Stimulated activated CD8-positive, alpha-beta memory T cell treated with anti-CD3 and anti-CD28 coated beads, Interleukin-7, amount 100 ng/mL, for 24 hours (primary cell): Measurements from ENCODE around the gene SAMMSON.

Source experiments
- DNase-seq: peaks from one replicate; pipeline ENCODE4 v3.0.0-alpha.2; 2020; ENCODE audit warnings: low read depth

SAMMSON gene

DNA sequence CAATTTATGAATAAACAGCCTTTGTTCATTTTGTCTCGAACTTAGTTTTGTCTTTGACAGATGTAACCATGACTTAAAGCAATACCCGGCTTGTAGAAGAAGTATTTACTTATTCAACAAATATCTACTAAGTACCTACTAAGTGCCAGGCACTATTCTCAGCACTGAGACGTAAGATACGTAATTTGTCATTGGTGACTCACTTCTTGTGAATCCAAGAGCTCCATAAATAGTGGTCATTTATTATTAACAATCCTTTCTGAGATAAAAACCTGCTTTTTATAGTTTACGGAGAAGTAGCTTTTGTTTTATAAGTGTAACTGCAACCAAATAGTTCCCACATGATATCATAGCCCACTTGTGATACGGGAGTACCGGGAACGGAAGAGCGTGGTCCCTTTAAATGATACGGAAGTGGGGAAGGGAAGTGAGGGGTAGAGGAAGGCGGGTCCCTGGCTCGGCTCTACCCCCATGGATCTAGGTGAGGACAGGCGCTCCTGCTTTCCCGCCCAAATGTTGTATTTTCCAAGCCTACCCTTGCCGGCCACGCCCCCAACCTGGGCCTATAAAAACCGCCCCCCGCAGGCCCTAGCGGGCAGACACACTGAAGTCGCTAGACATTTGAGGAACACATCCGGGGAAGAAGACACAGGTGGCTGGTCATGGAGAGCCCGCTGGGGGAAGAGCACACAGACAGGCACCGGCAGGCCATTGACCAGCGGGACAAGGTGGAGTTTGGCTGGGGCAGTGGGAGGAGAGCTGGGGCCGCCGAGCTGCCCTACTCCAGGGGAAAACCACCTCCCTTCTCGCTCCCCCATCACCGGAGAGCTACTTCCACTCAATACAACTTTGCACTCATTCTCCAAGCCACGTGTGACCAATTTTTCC, at the start of gene SAMMSON:
SAMMSON (plus strand) TSS at position 594 of the 888 bp plus-strand sequence.
- DNase-seq = no peak

DNA sequence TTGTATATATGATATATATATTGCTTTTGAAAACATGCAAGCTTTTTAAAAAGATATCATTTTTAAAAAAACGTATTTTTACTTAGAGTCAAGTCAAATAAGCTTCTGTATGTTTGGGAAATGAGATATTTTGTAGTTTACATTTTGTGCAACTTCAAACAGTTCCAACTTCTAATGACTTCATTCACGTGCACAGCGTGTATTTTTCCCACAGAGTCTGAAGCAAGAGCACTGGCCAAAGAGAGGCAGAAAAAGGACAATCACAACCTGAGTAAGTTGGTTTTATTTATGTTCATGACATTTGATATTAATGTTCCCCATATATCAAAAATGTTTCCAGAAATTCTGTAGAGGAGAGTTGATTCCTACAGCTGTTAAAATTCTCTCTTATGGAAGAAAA, 47.9 kb upstream of the SAMMSON start:
- no peak for DNase-seq

DNA sequence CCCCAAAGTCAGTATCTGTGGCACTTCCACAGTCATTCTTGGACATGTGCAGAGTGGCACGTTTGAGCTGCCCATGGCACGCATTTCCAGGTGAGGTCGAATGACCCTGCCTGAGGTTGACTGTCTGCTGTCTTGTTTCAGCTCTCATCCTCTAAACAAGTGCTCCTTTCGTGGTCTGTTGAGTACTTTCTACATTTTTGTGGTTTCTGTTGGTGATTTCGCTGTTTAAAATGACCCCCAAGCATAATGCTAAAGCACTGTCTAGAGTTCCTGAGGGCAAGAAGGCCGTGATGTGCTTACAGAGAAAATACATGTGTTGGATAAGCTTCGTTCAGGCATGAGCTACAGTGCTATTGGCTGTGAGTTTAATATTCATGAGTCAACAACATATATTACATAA, 40.0 kb upstream of the SAMMSON start:
- no peak for DNase-seq

DNA sequence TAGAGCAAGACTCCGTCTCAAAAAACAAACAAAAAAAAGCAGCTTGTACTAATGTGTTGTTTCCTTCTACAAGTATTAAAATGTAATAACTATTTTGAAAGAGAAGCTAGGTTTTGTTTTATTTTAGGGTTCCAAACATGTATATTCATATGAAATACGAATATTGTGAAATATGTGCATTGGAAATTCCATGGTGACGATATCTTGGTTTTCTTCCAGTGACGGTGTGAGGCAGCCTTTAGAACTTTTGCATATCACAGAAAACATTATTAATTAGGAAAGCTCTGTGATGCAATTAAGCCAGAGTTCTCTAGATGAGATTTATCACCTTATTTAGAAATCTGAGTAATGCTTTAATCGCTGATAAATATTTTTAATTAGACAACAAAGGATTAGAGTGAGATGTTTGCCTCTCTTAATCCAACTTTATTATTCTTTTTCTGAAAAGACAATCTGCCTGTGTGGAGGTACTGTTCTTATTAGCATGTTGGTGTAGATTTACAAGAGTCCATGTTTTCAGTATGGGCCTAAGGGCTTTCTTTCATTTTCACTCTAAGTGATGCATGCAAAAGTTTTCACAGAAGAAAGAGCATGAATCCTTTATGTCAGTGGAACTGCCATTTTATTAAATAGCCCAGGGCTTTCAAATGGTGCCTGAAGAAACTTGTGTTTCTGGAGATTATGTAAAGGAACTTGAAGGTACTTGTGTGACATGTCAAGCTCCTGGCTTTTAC, 37.7 kb upstream of the SAMMSON start:
- no peak for DNase-seq

- no peak for DNase-seq
These were observed 35.9 kb upstream of the SAMMSON start for GRCh38 chr3:69963643-69964042.

GRCh38 chr3:69967156-69967555, 32.4 kb upstream of the SAMMSON start:
- DNase-seq = no peak

GRCh38 chr3:69970827-69971226, 28.7 kb upstream of the SAMMSON start:
- DNase-seq = no peak

DNA sequence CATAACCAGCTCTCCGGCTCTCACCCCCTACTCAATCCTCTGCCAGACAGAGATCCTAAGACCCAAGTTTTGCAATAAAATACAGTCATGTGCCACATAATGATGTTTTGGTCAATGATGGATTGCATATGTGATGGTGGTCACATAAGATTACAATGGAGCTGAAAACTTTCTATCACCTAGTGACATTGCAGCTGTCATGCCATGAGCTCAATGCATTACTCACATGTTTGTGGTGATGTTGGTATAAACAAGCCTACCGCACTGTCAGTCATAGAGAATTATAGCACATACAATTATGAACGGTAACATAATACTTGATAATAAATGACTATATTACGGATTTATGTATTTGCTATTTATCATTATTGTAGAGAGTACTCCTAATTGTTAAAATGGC, 26.9 kb upstream of the SAMMSON start:
- DNase-seq = no peak

DNA sequence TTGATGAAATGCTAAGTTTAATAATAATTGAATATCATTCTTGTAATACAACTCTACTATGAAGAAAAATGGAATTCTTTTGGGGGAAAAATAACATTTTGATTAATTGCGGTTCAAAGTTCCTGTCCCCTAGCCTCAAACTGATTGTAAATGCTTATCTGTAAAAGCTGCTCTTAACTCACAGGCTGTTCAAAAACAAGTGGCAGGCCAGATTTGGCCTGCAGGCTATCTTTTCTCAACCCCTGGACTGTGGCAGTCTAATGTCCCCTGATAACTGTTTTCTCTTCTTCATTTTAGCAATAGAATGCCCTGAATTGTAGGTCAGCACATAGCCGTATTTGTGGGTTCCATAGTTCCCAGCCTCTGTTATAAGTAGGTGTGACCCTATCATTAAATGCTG, 23.5 kb upstream of the SAMMSON start:
- no peak for DNase-seq

- no peak for DNase-seq
These were observed 15.8 kb upstream of the SAMMSON start for GRCh38 chr3:69983546-69984265.

GRCh38 chr3:69985266-69985665, 14.3 kb upstream of the SAMMSON start:
- DNase-seq = no peak

DNA sequence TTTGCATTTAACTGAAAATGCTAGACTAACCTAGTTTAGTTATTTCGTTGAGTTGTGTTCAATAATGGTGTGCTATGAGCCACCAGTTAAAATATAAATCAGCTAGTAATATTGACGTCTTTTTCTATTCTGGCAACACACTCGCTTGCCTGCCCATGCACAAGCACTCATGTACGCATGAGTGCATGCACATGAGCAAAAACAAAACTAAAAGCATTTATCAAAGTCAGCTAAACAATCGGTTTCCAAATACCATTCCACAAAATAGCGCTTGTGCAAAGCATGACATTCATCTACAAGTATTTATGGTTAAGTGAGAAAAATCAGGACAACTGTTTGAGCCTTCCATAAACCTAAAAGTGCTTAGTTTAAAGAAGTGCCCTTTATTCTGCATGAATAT, 13.1 kb upstream of the SAMMSON start:
- no peak for DNase-seq

GRCh38 chr3:69987833-69988232, 11.7 kb upstream of the SAMMSON start:
- no peak for DNase-seq

DNA sequence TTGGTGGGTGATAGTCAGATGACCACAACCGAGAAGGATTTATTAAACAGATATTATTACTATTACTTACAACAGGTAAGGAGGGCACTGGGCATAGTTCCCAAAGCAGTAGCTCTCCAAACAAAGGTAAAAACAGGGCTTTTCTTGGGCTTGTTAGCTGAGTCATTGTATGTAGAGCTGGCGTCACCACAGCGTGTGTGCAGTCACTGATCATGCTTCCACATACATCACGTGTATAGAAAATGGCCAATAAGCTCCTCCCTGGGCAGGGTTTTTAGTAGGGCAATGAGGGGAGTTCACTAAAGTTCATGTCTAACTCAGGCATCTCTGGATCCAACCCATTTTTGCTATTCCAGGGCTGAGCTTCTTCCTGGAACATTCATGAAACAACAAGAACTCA, 5.8 kb upstream of the SAMMSON start:
- no peak for DNase-seq

GRCh38 chr3:69994919-69995318, 4.6 kb upstream of the SAMMSON start:
- DNase-seq = no peak

GRCh38 chr3:69997631-69998307, 1.8 kb upstream of the SAMMSON start:
- DNase-seq = no peak

DNA sequence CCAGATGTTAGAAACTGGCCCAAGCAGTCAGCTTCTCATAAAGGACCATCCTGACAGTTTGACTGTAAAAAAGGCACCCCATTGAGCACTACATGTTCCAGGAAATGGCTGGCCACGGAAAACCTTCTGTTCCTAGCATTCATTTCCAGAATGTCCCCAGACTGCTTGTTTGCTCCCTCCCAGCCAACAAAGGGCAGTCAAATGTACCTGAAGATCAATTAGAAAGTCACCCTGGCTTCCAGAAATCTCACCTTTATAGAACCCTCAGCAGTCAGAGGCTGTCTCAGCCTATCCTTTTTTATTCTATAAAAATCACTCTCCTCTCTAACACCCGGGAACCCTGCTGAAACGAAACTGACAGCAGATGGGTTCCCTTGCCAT, 784 bp upstream of the SAMMSON start:
- no peak for DNase-seq

GRCh38 chr3:70000028-70000410, 486 bp downstream of the SAMMSON start:
- DNase-seq = no peak

DNA sequence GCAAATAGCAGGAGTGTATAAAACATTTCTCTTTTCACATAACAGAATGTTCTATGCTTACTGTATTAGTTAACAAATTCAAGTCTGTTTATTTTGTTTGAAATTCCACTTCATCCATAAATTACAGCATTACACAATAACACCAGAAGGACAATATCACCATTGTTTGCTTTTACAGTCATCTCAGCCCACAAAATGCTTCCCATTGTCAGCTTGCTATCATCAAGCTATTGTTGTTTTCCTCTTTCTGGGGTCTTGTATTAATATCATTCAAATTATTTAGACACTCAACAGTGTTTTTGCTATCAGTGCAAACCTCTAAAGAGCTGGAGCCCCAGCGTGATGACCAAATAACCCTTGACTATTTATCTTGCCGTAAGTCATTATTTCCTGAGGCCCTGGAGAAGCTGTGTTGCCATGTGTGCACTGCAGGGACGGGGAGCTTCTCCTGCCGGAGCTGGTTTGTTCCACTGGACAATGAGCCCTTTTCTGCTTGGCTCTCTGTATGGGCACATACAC, 1.1 kb downstream of the SAMMSON start:
- DNase-seq = no peak

DNA sequence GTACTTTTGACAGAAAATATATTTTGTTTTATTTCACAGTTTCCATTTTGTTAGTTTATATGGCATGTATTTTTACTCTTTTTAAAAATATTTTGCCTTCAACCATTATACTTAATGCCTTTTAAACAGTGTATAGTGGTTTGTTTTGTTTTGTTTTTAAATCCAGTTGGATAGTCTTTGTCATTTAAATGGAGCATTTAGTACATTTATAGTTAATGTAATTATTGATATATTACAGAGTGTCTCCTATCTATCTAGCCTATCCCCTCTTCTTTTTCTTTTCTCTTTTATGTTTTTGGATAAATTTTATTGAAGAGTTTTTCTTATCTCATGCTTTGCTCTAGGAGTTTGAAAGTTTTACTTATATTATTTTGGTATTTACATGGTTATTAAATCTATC, 3.6 kb downstream of the SAMMSON start:
- no peak for DNase-seq

- DNase-seq = no peak
These were observed 6.6 kb downstream of the SAMMSON start for GRCh38 chr3:70006089-70006488.

DNA sequence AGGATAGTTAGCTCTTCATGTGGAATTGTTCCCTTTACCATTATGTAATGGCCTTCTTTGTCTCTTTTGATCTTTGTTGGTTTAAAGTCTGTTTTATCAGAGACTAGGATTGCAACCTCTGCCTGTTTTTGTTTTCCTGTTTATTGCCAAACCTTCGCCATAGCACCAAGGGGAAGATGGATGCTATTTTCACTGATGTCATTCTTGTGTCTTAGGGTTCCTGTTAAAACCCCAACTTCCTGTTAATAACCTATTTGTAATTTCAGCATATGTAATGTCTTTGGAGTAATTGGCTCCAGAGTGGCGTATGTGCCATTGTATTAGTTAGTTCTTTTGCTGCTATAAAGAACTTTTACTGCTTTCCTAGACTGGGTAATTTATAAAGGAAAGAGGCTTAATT, 10.8 kb downstream of the SAMMSON start:
- DNase-seq = no peak
